Fibroblast of lung (primary cell): ENCODE data around the gene LTV1. TPM values are rescaled to one million over a fixed set of nuclear protein-coding genes. Genes with fewer than 3 reads are reported as not detected.

Source experiments
- DNase-seq, 2 donors: peaks; one replicate each; pipeline versions ENCODE4 v3.0.0 to v3.0.0-alpha.2; 2010; ENCODE audit warnings: low read depth in 2 of 2
- H2AFZ ChIP-seq: 2 replicates; pipeline ENCODE4 v1.5.1; 2012; ENCODE audit warnings: low read length, control low read depth, inconsistent platforms
- H3K27ac ChIP-seq: 2 replicates; pipeline ENCODE4 v1.5.1; 2011; ENCODE audit warnings: low read length, control low read depth; ENCODE audit not compliant: insufficient read depth
- H3K27me3 ChIP-seq: 2 replicates; pipeline ENCODE4 v1.5.1; 2011; ENCODE audit warnings: mild to moderate bottlenecking, low read length; ENCODE audit not compliant: control insufficient read depth, insufficient read depth
- H3K36me3 ChIP-seq: 2 replicates; pipeline ENCODE4 v1.5.1; 2011; ENCODE audit warnings: low read length; ENCODE audit not compliant: control insufficient read depth, insufficient read depth
- H3K4me1 ChIP-seq: 2 replicates; pipeline ENCODE4 v1.5.1; 2011; ENCODE audit warnings: low read length; ENCODE audit not compliant: control insufficient read depth, insufficient read depth; ENCODE audit errors: extremely low read depth
- H3K4me2 ChIP-seq: 2 replicates; pipeline ENCODE4 v1.5.1; 2011; ENCODE audit warnings: low read length, control low read depth; ENCODE audit not compliant: insufficient read depth; ENCODE audit errors: extremely low read depth
- H3K4me3 ChIP-seq, 4 experiments: fragments of 200-600 bp in 1 of 4; sonication (generic) in 1 of 4; replicated peaks in 1 of 4; 2 replicates each; pipeline ENCODE4 v1.5.1; 2011 to 2016; ENCODE audit warnings: low read length in 4 of 4, low read depth in 3 of 4, mild to moderate bottlenecking in 3 of 4, control low read depth in 2 of 4, inconsistent platforms in 1 of 4, mixed read lengths in 1 of 4; ENCODE audit not compliant: insufficient read depth in 1 of 4; ENCODE audit errors: control extremely low read depth in 1 of 4
- H3K79me2 ChIP-seq: 2 replicates; pipeline ENCODE4 v1.5.1; 2012; ENCODE audit warnings: mild to moderate bottlenecking, low read length, inconsistent platforms; ENCODE audit not compliant: control insufficient read depth, insufficient read depth
- H3K9ac ChIP-seq: 2 replicates; pipeline ENCODE4 v1.5.1; 2011; ENCODE audit warnings: mild to moderate bottlenecking, low read length, control low read depth; ENCODE audit not compliant: insufficient read depth
- H3K9me3 ChIP-seq: 2 replicates; pipeline ENCODE4 v1.5.1; 2012; ENCODE audit warnings: low read depth, low read length; ENCODE audit not compliant: control insufficient read depth, insufficient read depth
- H4K20me1 ChIP-seq: 2 replicates; pipeline ENCODE4 v1.5.1; 2011; ENCODE audit warnings: low read length; ENCODE audit not compliant: control insufficient read depth, insufficient read depth; ENCODE audit errors: extremely low read depth
- CTCF ChIP-seq, 2 donors: IDR thresholded peaks in 1 of 2; conservative IDR thresholded peaks in 1 of 2; 1 replicate in 1 of 2; 2 replicates in 1 of 2; pipeline ENCODE4 v1.5.1; 2011 to 2012; ENCODE audit warnings: low read length in 2 of 2, control low read depth in 1 of 2, inconsistent platforms in 1 of 2, low read depth in 1 of 2, mild to moderate bottlenecking in 1 of 2
- EZH2 ChIP-seq: IDR thresholded peaks from 2 replicates; pipeline ENCODE4 v1.5.1; 2012; ENCODE audit warnings: low read length, control low read depth, mild to moderate bottlenecking; ENCODE audit errors: missing control alignments
- polyA plus RNA-seq, 2 donors: library from polyadenylated mRNA; depleted of rRNA in 1 of 2; stranded (reverse) in 1 of 2; unstranded in 1 of 2; fragments of >200 nt; gene quantifications; 2 replicates each; pipeline ENCODE4 v1.2.1, GENCODE V29; 2011 to 2012; ENCODE audit warnings: missing spikeins in 1 of 2
- total RNA-seq: library from RNA; depleted of rRNA; stranded (reverse); fragments of >200 nt; gene quantifications from 2 replicates; pipeline ENCODE4 v1.2.1, GENCODE V29; 2014

The LTV1 gene
- total and polyA plus RNA-seq, 2 donors (not counting 1 experiment from before 2014, with no cell fraction given) = 18.2 to 30.2 TPM

GRCh38 chr6:143878272-143878760 lies 35.2 kb downstream of the LTV1 start:
- no peak overlapping the region for H3K4me3 ChIP-seq
- no peak for DNase-seq
- H3K36me3 ChIP-seq = no peaks in the 10 kb centered on the region
- no peaks in the 10 kb centered on the region for H3K27me3 ChIP-seq
- H3K4me1 ChIP-seq = no peaks in the 10 kb centered on the region
- H3K4me2 ChIP-seq = no peak overlapping the region
- no peak overlapping the region for H3K9ac ChIP-seq
- no peaks in the 10 kb centered on the region for H3K79me2 ChIP-seq
- no peak for TF ChIP-seq EZH2
- no peak for TF ChIP-seq CTCF (conservative IDR thresholded peaks at IDR 0.05 in 1 of 2, IDR thresholded peaks at IDR 0.05 in 1 of 2; ENCODE audit: low read depth in 1 of 2, low read length in 2 of 2)
- no peaks in the 10 kb centered on the region for H4K20me1 ChIP-seq
- H3K27ac ChIP-seq = no peak overlapping the region
- H2AFZ ChIP-seq = no peak overlapping the region
- no peaks in the 10 kb centered on the region for H3K9me3 ChIP-seq

- Histone ChIP-seq H3K27me3 (no peaks in the 10 kb centered on the region), H3K27ac (no peak overlapping the region), H3K4me2 (no peak overlapping the region), H3K4me3 (no peak overlapping the region), H3K9me3 (no peaks in the 10 kb centered on the region), H3K4me1 (no peaks in the 10 kb centered on the region), H4K20me1 (no peaks in the 10 kb centered on the region), H3K79me2 (no peaks in the 10 kb centered on the region), H2AFZ (no peak overlapping the region), H3K9ac (no peak overlapping the region), H3K36me3 (no peaks in the 10 kb centered on the region)
- TF ChIP-seq CTCF (conservative IDR thresholded peaks at IDR 0.05 in 1 of 2, IDR thresholded peaks at IDR 0.05 in 1 of 2; ENCODE audit: low read depth in 1 of 2, low read length in 2 of 2) (no peak), EZH2 (no peak)
- no peak for DNase-seq
These were observed 37.3 kb downstream of the LTV1 start for GRCh38 chr6:143880412-143880811.

- Histone ChIP-seq H2AFZ (no peak overlapping the region), H3K27ac (no peak overlapping the region), H3K4me2 (no peak overlapping the region), H4K20me1 (no peaks in the 10 kb centered on the region), H3K9me3 (no peaks in the 10 kb centered on the region), H3K27me3 (no peaks in the 10 kb centered on the region), H3K79me2 (no peaks in the 10 kb centered on the region), H3K9ac (no peak overlapping the region), H3K4me3 (no peak overlapping the region), H3K36me3 (no peaks in the 10 kb centered on the region), H3K4me1 (no peaks in the 10 kb centered on the region)
- no peak for TF ChIP-seq EZH2
- no peak for DNase-seq
These were observed 39.3 kb downstream of the LTV1 start for GRCh38 chr6:143882401-143882930.
